Measurements from ENCODE around the gene TRABD2A.

DNA sequence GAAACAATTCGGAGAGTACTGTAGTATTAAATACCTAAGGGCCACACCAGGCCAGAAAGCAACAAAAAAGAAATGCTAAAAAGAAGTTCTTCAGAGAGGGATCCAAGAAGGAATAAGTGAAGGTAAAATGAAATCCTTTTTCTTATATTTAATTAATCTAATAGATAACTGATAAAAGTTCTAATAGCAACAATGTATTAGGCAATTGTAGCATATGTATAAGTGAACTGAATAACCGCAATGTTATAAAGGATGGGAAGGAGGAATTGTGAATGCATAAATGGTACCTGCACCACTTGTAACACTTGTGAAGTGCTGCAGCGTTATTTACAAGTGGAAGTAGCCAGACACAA, 46.4 kb upstream of the TRABD2A start:
- TF ChIP-seq, protein P1, sequence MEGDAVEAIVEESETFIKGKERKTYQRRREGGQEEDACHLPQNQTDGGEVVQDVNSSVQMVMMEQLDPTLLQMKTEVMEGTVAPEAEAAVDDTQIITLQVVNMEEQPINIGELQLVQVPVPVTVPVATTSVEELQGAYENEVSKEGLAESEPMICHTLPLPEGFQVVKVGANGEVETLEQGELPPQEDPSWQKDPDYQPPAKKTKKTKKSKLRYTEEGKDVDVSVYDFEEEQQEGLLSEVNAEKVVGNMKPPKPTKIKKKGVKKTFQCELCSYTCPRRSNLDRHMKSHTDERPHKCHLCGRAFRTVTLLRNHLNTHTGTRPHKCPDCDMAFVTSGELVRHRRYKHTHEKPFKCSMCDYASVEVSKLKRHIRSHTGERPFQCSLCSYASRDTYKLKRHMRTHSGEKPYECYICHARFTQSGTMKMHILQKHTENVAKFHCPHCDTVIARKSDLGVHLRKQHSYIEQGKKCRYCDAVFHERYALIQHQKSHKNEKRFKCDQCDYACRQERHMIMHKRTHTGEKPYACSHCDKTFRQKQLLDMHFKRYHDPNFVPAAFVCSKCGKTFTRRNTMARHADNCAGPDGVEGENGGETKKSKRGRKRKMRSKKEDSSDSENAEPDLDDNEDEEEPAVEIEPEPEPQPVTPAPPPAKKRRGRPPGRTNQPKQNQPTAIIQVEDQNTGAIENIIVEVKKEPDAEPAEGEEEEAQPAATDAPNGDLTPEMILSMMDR (IDR thresholded peaks at IDR 0.05): no peak
- TF ChIP-seq POLR2A (IDR thresholded peaks at IDR 0.05): no peak

Data from uterus (tissue), 2 donors.